Neural cell (in vitro differentiated cells): ENCODE measurements around the gene GPR42.

Source experiments
- CTCF ChIP-seq: fragments of 450-650 bp; IDR thresholded peaks from 2 replicates; pipeline ENCODE4 v1.5.1; 2014; ENCODE audit warnings: antibody characterized with exemption, mild to moderate bottlenecking, moderate library complexity; ENCODE audit not compliant: poor library complexity, severe bottlenecking
- EP300 ChIP-seq: fragments of 450-650 bp; conservative IDR thresholded peaks from 2 replicates; pipeline ENCODE4 v1.6.1; 2014; ENCODE audit warnings: antibody characterized with exemption, mild to moderate bottlenecking, moderate library complexity; ENCODE audit not compliant: poor library complexity, severe bottlenecking
- EZH2 ChIP-seq: fragments of 200-600, 300-800 bp; shearing (Covaris generic), sonication (generic); IDR thresholded peaks from 2 replicates; pipeline ENCODE4 v1.6.1; 2014; ENCODE audit warnings: antibody characterized with exemption, low read length, borderline replicate concordance, mild to moderate bottlenecking; ENCODE audit not compliant: insufficient read depth, poor library complexity, severe bottlenecking
- POLR2AphosphoS5 ChIP-seq: IDR thresholded peaks from 2 replicates; pipeline ENCODE4 v1.6.1; 2012
- RAD21 ChIP-seq: fragments of 450-650 bp; conservative IDR thresholded peaks from 2 replicates; pipeline ENCODE4 v1.6.1; 2014; ENCODE audit warnings: antibody characterized with exemption, mild to moderate bottlenecking, moderate library complexity
- SMC3 ChIP-seq: fragments of 450-650 bp; conservative IDR thresholded peaks from 2 replicates; pipeline ENCODE4 v1.6.1; 2014; ENCODE audit warnings: antibody characterized with exemption, mild to moderate bottlenecking, moderate library complexity; ENCODE audit not compliant: poor library complexity
- TAF1 ChIP-seq: IDR thresholded peaks from 2 replicates; pipeline ENCODE4 v1.6.1; 2012; ENCODE audit warnings: low read depth

- TF ChIP-seq EP300 (no peak), CTCF (no peak), RAD21 (no peak), EZH2 (no peak), SMC3 (no peak), POLR2AphosphoS5 (no peak), TAF1 (no peak)
Measured at GRCh38 chr19:35341006-35341405, 29.9 kb upstream of the GPR42 start.
